ENCODE measurements around the gene SSH2. TPM values are rescaled to one million over a fixed set of nuclear protein-coding genes. Genes with fewer than 3 reads are reported as not detected.

SSH2 gene
- total and polyA plus RNA-seq, 9 of the 15 experiments (the other 6 are each of a cell fraction or from before 2014, with no cell fraction given): 3.9 to 16.1 (median 10.2) TPM

DNA sequence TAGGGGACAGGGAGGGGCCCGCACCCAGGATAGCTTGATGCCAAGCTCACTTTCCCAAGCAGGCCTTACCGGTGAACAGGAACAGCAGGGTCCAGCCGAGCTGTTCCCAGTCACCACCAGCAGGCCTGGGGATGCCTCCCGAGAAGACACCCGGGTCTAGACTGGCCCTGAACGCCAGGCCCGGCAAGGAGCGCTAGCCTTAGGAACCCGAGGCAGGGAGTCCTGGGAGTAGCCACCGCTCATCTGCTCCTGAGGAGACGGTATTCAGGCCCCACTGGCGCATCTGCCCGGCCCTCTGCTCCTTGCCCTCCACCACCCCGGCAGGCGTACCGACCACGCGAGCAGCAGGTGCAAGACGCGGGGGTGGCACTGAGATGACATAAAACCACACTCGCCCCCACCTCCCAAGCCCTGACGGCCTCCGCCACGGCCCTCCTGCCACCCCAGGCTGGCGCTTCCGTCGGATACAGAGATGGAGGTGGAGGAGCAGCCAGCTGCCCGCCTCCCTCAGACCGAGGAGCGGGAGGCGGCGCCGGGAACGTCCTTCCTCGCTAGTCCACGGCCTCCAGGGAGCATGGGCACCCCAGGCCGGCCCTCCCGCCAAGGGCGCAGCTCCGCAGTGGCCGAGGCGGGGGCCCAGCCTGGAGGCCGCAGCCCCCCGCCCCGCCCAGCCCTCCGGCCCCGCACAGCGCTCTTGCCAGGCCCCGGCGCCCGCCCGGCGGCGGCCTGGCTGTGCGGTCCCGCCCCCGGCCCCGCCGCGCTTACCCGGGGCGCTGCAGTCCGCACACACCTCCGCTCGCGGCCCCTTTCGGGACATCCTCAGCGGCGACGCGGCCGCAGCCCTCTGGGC, 341.2 kb downstream of the SSH2 start (continued):
- TF ChIP-seq RERE (CRISPR knock-in tag; IDR thresholded peaks at IDR 0.05; ENCODE audit: borderline replicate concordance) (no peak), CAMTA2 (CRISPR knock-in tag; conservative IDR thresholded peaks at IDR 0.05) (no peak), ARHGAP35 (IDR thresholded peaks at IDR 0.05; ENCODE audit: partially characterized antibody) (no peak), RBM22 (IDR thresholded peaks at IDR 0.05; ENCODE audit: low read depth, low read length, poor library complexity, severe bottlenecking) (no peak), ATF2 (CRISPR knock-in tag; IDR thresholded peaks at IDR 0.05) (no peak), ZNF830 (CRISPR knock-in tag; IDR thresholded peaks at IDR 0.05) (no peak), TFAP4 (CRISPR knock-in tag; IDR thresholded peaks at IDR 0.05; ENCODE audit: borderline replicate concordance) (peak; percentile 28; the same call in 1 of the 2 replicates), EWSR1 (IDR thresholded peaks at IDR 0.05; ENCODE audit: borderline replicate concordance, low read depth, partially characterized antibody) (no peak), HNRNPUL1 (IDR thresholded peaks at IDR 0.05; ENCODE audit: low read length) (no peak), TARDBP (IDR thresholded peaks at IDR 0.05) (no peak), ZNF740 (CRISPR knock-in tag; IDR thresholded peaks at IDR 0.05) (no peak), ZNF740 (tag; IDR thresholded peaks at IDR 0.05) (no peak), SPI1 (IDR thresholded peaks at IDR 0.05; ENCODE audit: borderline replicate concordance, low read depth, low read length) (no peak), ZNF408 (CRISPR knock-in tag; IDR thresholded peaks at IDR 0.05; ENCODE audit: low read depth) (no peak), FOS (IDR thresholded peaks at IDR 0.05; ENCODE audit: extremely low read depth, insufficient read length) (no peak), SAFB (IDR thresholded peaks at IDR 0.05; ENCODE audit: borderline replicate concordance, low read depth, low read length) (no peak)
